ENCODE measurements around the gene MGMT. TPM values are rescaled to one million over a fixed set of nuclear protein-coding genes. Genes with fewer than 3 reads are reported as not detected.

Gene MGMT
- total and polyA plus RNA-seq, 2 experiments from 2014 or later: 19.3 to 21.9 TPM

DNA sequence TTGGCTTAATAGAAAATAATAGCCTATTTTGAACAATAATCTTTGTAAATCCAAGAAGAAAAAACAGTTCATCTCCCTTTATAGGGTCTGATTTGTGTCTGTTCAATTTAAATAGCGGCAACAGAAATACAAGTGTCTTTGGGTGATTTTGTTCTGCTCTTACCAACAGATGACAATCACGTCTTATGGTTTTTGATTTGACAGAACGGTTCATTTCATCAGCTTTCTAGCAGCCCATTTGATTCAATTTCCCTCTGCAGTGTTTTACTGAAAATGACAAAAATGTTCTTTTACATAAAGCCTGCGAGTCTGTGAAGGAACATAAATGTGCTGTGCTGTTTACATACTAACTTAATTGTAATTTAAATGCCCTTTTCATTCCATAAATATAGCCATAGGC is 180.5 kb downstream of the MGMT start:
- H3K4me1 Mint-ChIP-seq: peaks cover 20% of the 10 kb centered on the region
- DNase-seq (ENCODE audit: low spot score) (no peak), ATAC-seq (no peak)
- Histone ChIP-seq H2AFZ (no peak overlapping the region), H3K4me3 (no peak overlapping the region), H3K4me2 (no peak overlapping the region), H3K27ac (ENCODE audit: low read depth) (no peak overlapping the region), H3K36me3 (ENCODE audit: insufficient read depth) (no peaks in the 10 kb centered on the region; the same call in 1 of the 2 replicates), H3K79me2 (replicated peaks; ENCODE audit: insufficient read depth) (no peaks in the 10 kb centered on the region), H3K27me3 (ENCODE audit: insufficient read depth) (no peaks in the 10 kb centered on the region), H3K4me1 (ENCODE audit: insufficient read depth) (no peaks in the 10 kb centered on the region), H3F3A (replicated peaks; ENCODE audit: low read depth) (no peaks in the 10 kb centered on the region), H4K20me1 (replicated peaks; ENCODE audit: insufficient read depth) (no peaks in the 10 kb centered on the region), H3K9me2 (ENCODE audit: insufficient read depth) (no peaks in the 10 kb centered on the region)
- no peak overlapping the region for H3K27ac Mint-ChIP-seq
- no peak overlapping the region for H3K4me3 Mint-ChIP-seq
- TF ChIP-seq EZH2 (IDR thresholded peaks at IDR 0.05; ENCODE audit: low read depth, unreplicated experiment) (no peak), EZH2phosphoT487 (IDR thresholded peaks at IDR 0.05; ENCODE audit: unreplicated experiment) (no peak), JUNB (IDR thresholded peaks at IDR 0.05; ENCODE audit: unreplicated experiment) (no peak), NANOG (IDR thresholded peaks at IDR 0.05; ENCODE audit: borderline replicate concordance) (no peak), CREB1 (CRISPR knock-in tag; IDR thresholded peaks at IDR 0.05; ENCODE audit: low read depth) (no peak), ZNF331 (CRISPR knock-in tag; IDR thresholded peaks at IDR 0.05; ENCODE audit: low read depth) (no peak), ZNF114 (CRISPR knock-in tag; IDR thresholded peaks at IDR 0.05) (no peak), STAT1 (IDR thresholded peaks at IDR 0.05; ENCODE audit: unreplicated experiment) (no peak), POLR2AphosphoS5 (IDR thresholded peaks at IDR 0.05; ENCODE audit: low read depth) (no peak)
- TF ChIP-seq, protein P1, sequence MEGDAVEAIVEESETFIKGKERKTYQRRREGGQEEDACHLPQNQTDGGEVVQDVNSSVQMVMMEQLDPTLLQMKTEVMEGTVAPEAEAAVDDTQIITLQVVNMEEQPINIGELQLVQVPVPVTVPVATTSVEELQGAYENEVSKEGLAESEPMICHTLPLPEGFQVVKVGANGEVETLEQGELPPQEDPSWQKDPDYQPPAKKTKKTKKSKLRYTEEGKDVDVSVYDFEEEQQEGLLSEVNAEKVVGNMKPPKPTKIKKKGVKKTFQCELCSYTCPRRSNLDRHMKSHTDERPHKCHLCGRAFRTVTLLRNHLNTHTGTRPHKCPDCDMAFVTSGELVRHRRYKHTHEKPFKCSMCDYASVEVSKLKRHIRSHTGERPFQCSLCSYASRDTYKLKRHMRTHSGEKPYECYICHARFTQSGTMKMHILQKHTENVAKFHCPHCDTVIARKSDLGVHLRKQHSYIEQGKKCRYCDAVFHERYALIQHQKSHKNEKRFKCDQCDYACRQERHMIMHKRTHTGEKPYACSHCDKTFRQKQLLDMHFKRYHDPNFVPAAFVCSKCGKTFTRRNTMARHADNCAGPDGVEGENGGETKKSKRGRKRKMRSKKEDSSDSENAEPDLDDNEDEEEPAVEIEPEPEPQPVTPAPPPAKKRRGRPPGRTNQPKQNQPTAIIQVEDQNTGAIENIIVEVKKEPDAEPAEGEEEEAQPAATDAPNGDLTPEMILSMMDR (conservative IDR thresholded peaks at IDR 0.05; ENCODE audit: low read depth in 2 of 2): no peak
- TF ChIP-seq, protein P2, sequence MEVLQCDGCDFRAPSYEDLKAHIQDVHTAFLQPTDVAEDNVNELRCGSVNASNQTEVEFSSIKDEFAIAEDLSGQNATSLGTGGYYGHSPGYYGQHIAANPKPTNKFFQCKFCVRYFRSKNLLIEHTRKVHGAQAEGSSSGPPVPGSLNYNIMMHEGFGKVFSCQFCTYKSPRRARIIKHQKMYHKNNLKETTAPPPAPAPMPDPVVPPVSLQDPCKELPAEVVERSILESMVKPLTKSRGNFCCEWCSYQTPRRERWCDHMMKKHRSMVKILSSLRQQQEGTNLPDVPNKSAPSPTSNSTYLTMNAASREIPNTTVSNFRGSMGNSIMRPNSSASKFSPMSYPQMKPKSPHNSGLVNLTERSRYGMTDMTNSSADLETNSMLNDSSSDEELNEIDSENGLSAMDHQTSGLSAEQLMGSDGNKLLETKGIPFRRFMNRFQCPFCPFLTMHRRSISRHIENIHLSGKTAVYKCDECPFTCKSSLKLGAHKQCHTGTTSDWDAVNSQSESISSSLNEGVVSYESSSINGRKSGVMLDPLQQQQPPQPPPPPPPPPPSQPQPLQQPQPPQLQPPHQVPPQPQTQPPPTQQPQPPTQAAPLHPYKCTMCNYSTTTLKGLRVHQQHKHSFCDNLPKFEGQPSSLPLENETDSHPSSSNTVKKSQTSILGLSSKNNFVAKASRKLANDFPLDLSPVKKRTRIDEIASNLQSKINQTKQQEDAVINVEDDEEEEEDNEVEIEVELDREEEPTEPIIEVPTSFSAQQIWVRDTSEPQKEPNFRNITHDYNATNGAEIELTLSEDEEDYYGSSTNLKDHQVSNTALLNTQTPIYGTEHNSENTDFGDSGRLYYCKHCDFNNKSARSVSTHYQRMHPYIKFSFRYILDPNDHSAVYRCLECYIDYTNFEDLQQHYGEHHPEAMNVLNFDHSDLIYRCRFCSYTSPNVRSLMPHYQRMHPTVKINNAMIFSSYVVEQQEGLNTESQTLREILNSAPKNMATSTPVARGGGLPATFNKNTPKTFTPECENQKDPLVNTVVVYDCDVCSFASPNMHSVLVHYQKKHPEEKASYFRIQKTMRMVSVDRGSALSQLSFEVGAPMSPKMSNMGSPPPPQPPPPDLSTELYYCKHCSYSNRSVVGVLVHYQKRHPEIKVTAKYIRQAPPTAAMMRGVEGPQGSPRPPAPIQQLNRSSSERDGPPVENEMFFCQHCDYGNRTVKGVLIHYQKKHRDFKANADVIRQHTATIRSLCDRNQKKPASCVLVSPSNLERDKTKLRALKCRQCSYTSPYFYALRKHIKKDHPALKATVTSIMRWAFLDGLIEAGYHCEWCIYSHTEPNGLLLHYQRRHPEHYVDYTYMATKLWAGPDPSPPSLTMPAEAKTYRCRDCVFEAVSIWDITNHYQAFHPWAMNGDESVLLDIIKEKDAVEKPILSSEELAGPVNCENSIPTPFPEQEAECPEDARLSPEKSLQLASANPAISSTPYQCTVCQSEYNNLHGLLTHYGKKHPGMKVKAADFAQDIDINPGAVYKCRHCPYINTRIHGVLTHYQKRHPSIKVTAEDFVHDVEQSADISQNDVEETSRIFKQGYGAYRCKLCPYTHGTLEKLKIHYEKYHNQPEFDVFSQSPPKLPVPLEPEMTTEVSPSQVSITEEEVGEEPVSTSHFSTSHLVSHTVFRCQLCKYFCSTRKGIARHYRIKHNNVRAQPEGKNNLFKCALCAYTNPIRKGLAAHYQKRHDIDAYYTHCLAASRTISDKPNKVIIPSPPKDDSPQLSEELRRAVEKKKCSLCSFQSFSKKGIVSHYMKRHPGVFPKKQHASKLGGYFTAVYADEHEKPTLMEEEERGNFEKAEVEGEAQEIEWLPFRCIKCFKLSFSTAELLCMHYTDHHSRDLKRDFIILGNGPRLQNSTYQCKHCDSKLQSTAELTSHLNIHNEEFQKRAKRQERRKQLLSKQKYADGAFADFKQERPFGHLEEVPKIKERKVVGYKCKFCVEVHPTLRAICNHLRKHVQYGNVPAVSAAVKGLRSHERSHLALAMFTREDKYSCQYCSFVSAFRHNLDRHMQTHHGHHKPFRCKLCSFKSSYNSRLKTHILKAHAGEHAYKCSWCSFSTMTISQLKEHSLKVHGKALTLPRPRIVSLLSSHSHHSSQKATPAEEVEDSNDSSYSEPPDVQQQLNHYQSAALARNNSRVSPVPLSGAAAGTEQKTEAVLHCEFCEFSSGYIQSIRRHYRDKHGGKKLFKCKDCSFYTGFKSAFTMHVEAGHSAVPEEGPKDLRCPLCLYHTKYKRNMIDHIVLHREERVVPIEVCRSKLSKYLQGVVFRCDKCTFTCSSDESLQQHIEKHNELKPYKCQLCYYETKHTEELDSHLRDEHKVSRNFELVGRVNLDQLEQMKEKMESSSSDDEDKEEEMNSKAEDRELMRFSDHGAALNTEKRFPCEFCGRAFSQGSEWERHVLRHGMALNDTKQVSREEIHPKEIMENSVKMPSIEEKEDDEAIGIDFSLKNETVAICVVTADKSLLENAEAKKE (CRISPR knock-in tag; IDR thresholded peaks at IDR 0.05): no peak
- TF ChIP-seq, protein P3, sequence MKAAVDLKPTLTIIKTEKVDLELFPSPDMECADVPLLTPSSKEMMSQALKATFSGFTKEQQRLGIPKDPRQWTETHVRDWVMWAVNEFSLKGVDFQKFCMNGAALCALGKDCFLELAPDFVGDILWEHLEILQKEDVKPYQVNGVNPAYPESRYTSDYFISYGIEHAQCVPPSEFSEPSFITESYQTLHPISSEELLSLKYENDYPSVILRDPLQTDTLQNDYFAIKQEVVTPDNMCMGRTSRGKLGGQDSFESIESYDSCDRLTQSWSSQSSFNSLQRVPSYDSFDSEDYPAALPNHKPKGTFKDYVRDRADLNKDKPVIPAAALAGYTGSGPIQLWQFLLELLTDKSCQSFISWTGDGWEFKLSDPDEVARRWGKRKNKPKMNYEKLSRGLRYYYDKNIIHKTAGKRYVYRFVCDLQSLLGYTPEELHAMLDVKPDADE (IDR thresholded peaks at IDR 0.05): no peak
- TF ChIP-seq, protein P4, sequence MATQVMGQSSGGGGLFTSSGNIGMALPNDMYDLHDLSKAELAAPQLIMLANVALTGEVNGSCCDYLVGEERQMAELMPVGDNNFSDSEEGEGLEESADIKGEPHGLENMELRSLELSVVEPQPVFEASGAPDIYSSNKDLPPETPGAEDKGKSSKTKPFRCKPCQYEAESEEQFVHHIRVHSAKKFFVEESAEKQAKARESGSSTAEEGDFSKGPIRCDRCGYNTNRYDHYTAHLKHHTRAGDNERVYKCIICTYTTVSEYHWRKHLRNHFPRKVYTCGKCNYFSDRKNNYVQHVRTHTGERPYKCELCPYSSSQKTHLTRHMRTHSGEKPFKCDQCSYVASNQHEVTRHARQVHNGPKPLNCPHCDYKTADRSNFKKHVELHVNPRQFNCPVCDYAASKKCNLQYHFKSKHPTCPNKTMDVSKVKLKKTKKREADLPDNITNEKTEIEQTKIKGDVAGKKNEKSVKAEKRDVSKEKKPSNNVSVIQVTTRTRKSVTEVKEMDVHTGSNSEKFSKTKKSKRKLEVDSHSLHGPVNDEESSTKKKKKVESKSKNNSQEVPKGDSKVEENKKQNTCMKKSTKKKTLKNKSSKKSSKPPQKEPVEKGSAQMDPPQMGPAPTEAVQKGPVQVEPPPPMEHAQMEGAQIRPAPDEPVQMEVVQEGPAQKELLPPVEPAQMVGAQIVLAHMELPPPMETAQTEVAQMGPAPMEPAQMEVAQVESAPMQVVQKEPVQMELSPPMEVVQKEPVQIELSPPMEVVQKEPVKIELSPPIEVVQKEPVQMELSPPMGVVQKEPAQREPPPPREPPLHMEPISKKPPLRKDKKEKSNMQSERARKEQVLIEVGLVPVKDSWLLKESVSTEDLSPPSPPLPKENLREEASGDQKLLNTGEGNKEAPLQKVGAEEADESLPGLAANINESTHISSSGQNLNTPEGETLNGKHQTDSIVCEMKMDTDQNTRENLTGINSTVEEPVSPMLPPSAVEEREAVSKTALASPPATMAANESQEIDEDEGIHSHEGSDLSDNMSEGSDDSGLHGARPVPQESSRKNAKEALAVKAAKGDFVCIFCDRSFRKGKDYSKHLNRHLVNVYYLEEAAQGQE (IDR thresholded peaks at IDR 0.05; ENCODE audit: unreplicated experiment): no peak
- no peaks in the 10 kb centered on the region for H3K9me3 Mint-ChIP-seq
- no peaks in the 10 kb centered on the region; the same call in 2 of the 3 replicates for H3K36me3 Mint-ChIP-seq (ENCODE audit: low read depth)
- H3K27me3 Mint-ChIP-seq (ENCODE audit: insufficient read depth, low read depth, poor library complexity): peaks cover 7% of the 10 kb centered on the region
